ENCODE results near the gene CEBPG.

Gene CEBPG

GRCh38 chr19:33408116-33408515, 34.6 kb downstream of the CEBPG start:
- H2BK5ac ChIP-seq (ENCODE audit: low read length) = no peak overlapping the region
- H2BK120ac ChIP-seq (ENCODE audit: low read depth, low read length) = no peak overlapping the region
- H3K4me3 ChIP-seq (ENCODE audit: low read length in 2 of 2) = no peak overlapping the region
- no peak overlapping the region for H3K4ac ChIP-seq (ENCODE audit: low read length)
- H2BK12ac ChIP-seq (ENCODE audit: low read length) = no peak overlapping the region
- peaks cover 6% of the 10 kb centered on the region for H3K79me1 ChIP-seq (ENCODE audit: low read depth, low read length)
- H3K23ac ChIP-seq (ENCODE audit: low read depth, low read length, poor library complexity) = no peak overlapping the region
- H3K9me3 ChIP-seq (replicated peaks in 1 of 2; ENCODE audit: control insufficient read depth in 2 of 2, insufficient read depth in 1 of 2, low read depth in 1 of 2, low read length in 2 of 2) = no peaks in the 10 kb centered on the region
- no peak overlapping the region for H3K27ac ChIP-seq (replicated peaks; ENCODE audit: low read length)
- H2BK15ac ChIP-seq (ENCODE audit: low read length) = no peak overlapping the region
- no CpG with 5 or more reads among the region's 13 CpGs for WGBS, 2 donors (ENCODE audit: extremely low coverage in 2 of 2, insufficient read length in 2 of 2, insufficient replicate concordance in 1 of 2)
- H2AFZ ChIP-seq (ENCODE audit: low read length) = no peak overlapping the region
- no peaks in the 10 kb centered on the region for H3K27me3 ChIP-seq (ENCODE audit: control insufficient read depth in 3 of 3, insufficient read depth in 3 of 3, low read depth in 1 of 3, low read length in 3 of 3)
- no peak overlapping the region for H2AK5ac ChIP-seq (ENCODE audit: low read depth, low read length)
- H3K18ac ChIP-seq (ENCODE audit: low read length) = no peak overlapping the region
- H4K8ac ChIP-seq (ENCODE audit: low read depth, low read length) = no peak overlapping the region
- H3K4me2 ChIP-seq (ENCODE audit: insufficient read depth, low read length, poor library complexity, severe bottlenecking) = no peak overlapping the region
- DNase-seq (ENCODE audit: low spot score) = no peak
- peaks cover 2 to 6% of the 10 kb centered on the region in 2 donors for H3K4me1 ChIP-seq (ENCODE audit: control insufficient read depth in 2 of 2, insufficient read depth in 1 of 2, low read depth in 1 of 2, low read length in 2 of 2)
- H4K91ac ChIP-seq (ENCODE audit: low read depth, low read length, poor library complexity) = no peak overlapping the region
- H3K14ac ChIP-seq (ENCODE audit: low read length) = no peak overlapping the region
- no peak overlapping the region for H3K9ac ChIP-seq (ENCODE audit: low read depth, low read length, poor library complexity)
- H3K36me3 ChIP-seq (replicated peaks in 1 of 2; ENCODE audit: control insufficient read depth in 2 of 2, insufficient read depth in 2 of 2, low read length in 2 of 2) = no peaks in the 10 kb centered on the region

- Histone ChIP-seq H3K9ac (ENCODE audit: low read depth, low read length, poor library complexity) (no peak overlapping the region), H2AK5ac (ENCODE audit: low read depth, low read length) (no peak overlapping the region), H4K8ac (ENCODE audit: low read depth, low read length) (no peak overlapping the region), H3K27ac (replicated peaks; ENCODE audit: low read length) (no peak overlapping the region), H2BK5ac (ENCODE audit: low read length) (no peak overlapping the region), H2BK120ac (ENCODE audit: low read depth, low read length) (no peak overlapping the region), H3K14ac (ENCODE audit: low read length) (no peak overlapping the region), H3K79me1 (ENCODE audit: low read depth, low read length) (peaks cover 6% of the 10 kb centered on the region), H2AFZ (ENCODE audit: low read length) (no peak overlapping the region), H3K9me3 (replicated peaks in 1 of 2; ENCODE audit: control insufficient read depth in 2 of 2, insufficient read depth in 1 of 2, low read depth in 1 of 2, low read length in 2 of 2) (no peaks in the 10 kb centered on the region), H3K4ac (ENCODE audit: low read length) (no peak overlapping the region), H3K18ac (ENCODE audit: low read length) (no peak overlapping the region), H3K4me2 (ENCODE audit: insufficient read depth, low read length, poor library complexity, severe bottlenecking) (no peak overlapping the region), H3K36me3 (replicated peaks in 1 of 2; ENCODE audit: control insufficient read depth in 2 of 2, insufficient read depth in 2 of 2, low read length in 2 of 2) (no peaks in the 10 kb centered on the region), H2BK15ac (ENCODE audit: low read length) (no peak overlapping the region), H3K23ac (ENCODE audit: low read depth, low read length, poor library complexity) (no peak overlapping the region), H2BK12ac (ENCODE audit: low read length) (no peak overlapping the region), H3K4me3 (ENCODE audit: low read length in 2 of 2) (no peak overlapping the region), H3K27me3 (ENCODE audit: control insufficient read depth in 3 of 3, insufficient read depth in 3 of 3, low read depth in 1 of 3, low read length in 3 of 3) (no peaks in the 10 kb centered on the region), H4K91ac (ENCODE audit: low read depth, low read length, poor library complexity) (no peak overlapping the region), H3K4me1 (ENCODE audit: control insufficient read depth in 2 of 2, insufficient read depth in 1 of 2, low read depth in 1 of 2, low read length in 2 of 2) (peaks cover 2 to 6% of the 10 kb centered on the region in 2 donors)
- DNase-seq (ENCODE audit: low spot score) = no peak
- WGBS, 2 donors (ENCODE audit: extremely low coverage in 2 of 2, insufficient read length in 2 of 2, insufficient replicate concordance in 1 of 2) = no CpG with 5 or more reads among the region's 18 CpGs
These were observed 35.3 kb downstream of the CEBPG start for GRCh38 chr19:33408538-33409434.

- Histone ChIP-seq H3K9me3 (replicated peaks in 1 of 2; ENCODE audit: control insufficient read depth in 2 of 2, insufficient read depth in 1 of 2, low read depth in 1 of 2, low read length in 2 of 2) (no peaks in the 10 kb centered on the region), H2BK12ac (ENCODE audit: low read length) (no peak overlapping the region), H3K14ac (ENCODE audit: low read length) (no peak overlapping the region), H3K79me1 (ENCODE audit: low read depth, low read length) (peaks cover 6% of the 10 kb centered on the region), H4K91ac (ENCODE audit: low read depth, low read length, poor library complexity) (no peak overlapping the region), H2AFZ (ENCODE audit: low read length) (no peak overlapping the region), H2BK120ac (ENCODE audit: low read depth, low read length) (no peak overlapping the region), H3K4me1 (ENCODE audit: control insufficient read depth in 2 of 2, insufficient read depth in 1 of 2, low read depth in 1 of 2, low read length in 2 of 2) (peaks cover 2 to 6% of the 10 kb centered on the region in 2 donors), H3K27ac (replicated peaks; ENCODE audit: low read length) (no peak overlapping the region), H3K4me2 (ENCODE audit: insufficient read depth, low read length, poor library complexity, severe bottlenecking) (no peak overlapping the region), H2BK15ac (ENCODE audit: low read length) (no peak overlapping the region), H3K23ac (ENCODE audit: low read depth, low read length, poor library complexity) (peak overlapping the region; percentile 89), H3K4me3 (ENCODE audit: low read length in 2 of 2) (no peak overlapping the region), H2BK5ac (ENCODE audit: low read length) (peak overlapping the region; percentile 53), H4K8ac (ENCODE audit: low read depth, low read length) (peak overlapping the region; percentile 82), H3K36me3 (replicated peaks in 1 of 2; ENCODE audit: control insufficient read depth in 2 of 2, insufficient read depth in 2 of 2, low read length in 2 of 2) (no peaks in the 10 kb centered on the region), H3K9ac (ENCODE audit: low read depth, low read length, poor library complexity) (peak overlapping the region; percentile 60), H3K27me3 (ENCODE audit: control insufficient read depth in 3 of 3, insufficient read depth in 3 of 3, low read depth in 1 of 3, low read length in 3 of 3) (no peaks in the 10 kb centered on the region), H2AK5ac (ENCODE audit: low read depth, low read length) (peak overlapping the region; percentile 46), H3K4ac (ENCODE audit: low read length) (no peak overlapping the region), H3K18ac (ENCODE audit: low read length) (peak overlapping the region; percentile 38)
- DNase-seq (ENCODE audit: low spot score) = no peak
- WGBS, 2 donors (ENCODE audit: extremely low coverage in 2 of 2, insufficient read length in 2 of 2, insufficient replicate concordance in 1 of 2) = no CpG with 5 or more reads among the region's 27 CpGs
These were observed 36.6 kb downstream of the CEBPG start for GRCh38 chr19:33409906-33410685.

GRCh38 chr19:33410915-33411401, 37.4 kb downstream of the CEBPG start:
- H3K27me3 ChIP-seq (ENCODE audit: control insufficient read depth in 3 of 3, insufficient read depth in 3 of 3, low read depth in 1 of 3, low read length in 3 of 3) = no peaks in the 10 kb centered on the region
- H4K91ac ChIP-seq (ENCODE audit: low read depth, low read length, poor library complexity) = no peak overlapping the region
- H3K4me3 ChIP-seq (ENCODE audit: low read length in 2 of 2) = no peak overlapping the region
- H3K27ac ChIP-seq (replicated peaks; ENCODE audit: low read length) = no peak overlapping the region
- no peak overlapping the region for H4K8ac ChIP-seq (ENCODE audit: low read depth, low read length)
- H3K18ac ChIP-seq (ENCODE audit: low read length) = no peak overlapping the region
- no peak overlapping the region for H2BK15ac ChIP-seq (ENCODE audit: low read length)
- peak overlapping the region; percentile 20 for H2AK5ac ChIP-seq (ENCODE audit: low read depth, low read length)
- H3K4me2 ChIP-seq (ENCODE audit: insufficient read depth, low read length, poor library complexity, severe bottlenecking) = no peak overlapping the region
- no peak overlapping the region for H2AFZ ChIP-seq (ENCODE audit: low read length)
- H3K9me3 ChIP-seq (replicated peaks in 1 of 2; ENCODE audit: control insufficient read depth in 2 of 2, insufficient read depth in 1 of 2, low read depth in 1 of 2, low read length in 2 of 2) = no peaks in the 10 kb centered on the region
- H3K9ac ChIP-seq (ENCODE audit: low read depth, low read length, poor library complexity) = peak overlapping the region; percentile 60
- H3K4ac ChIP-seq (ENCODE audit: low read length) = no peak overlapping the region
- H2BK120ac ChIP-seq (ENCODE audit: low read depth, low read length) = no peak overlapping the region
- no CpG with 5 or more reads among the region's 21 CpGs for WGBS, 2 donors (ENCODE audit: extremely low coverage in 2 of 2, insufficient read length in 2 of 2, insufficient replicate concordance in 1 of 2)
- H3K79me1 ChIP-seq (ENCODE audit: low read depth, low read length) = peaks cover 6% of the 10 kb centered on the region
- H2BK5ac ChIP-seq (ENCODE audit: low read length) = no peak overlapping the region
- peak overlapping the region; percentile 4 for H3K14ac ChIP-seq (ENCODE audit: low read length)
- no peak overlapping the region for H3K23ac ChIP-seq (ENCODE audit: low read depth, low read length, poor library complexity)
- no peaks in the 10 kb centered on the region for H3K36me3 ChIP-seq (replicated peaks in 1 of 2; ENCODE audit: control insufficient read depth in 2 of 2, insufficient read depth in 2 of 2, low read length in 2 of 2)
- no peak for DNase-seq (ENCODE audit: low spot score)
- peaks cover 2 to 6% of the 10 kb centered on the region in 2 donors for H3K4me1 ChIP-seq (ENCODE audit: control insufficient read depth in 2 of 2, insufficient read depth in 1 of 2, low read depth in 1 of 2, low read length in 2 of 2)
- no peak overlapping the region for H2BK12ac ChIP-seq (ENCODE audit: low read length)

Measured in neuronal stem cell (in vitro differentiated cells).